GM12878 (cell line): ENCODE results near the gene SENP3. TPM values are rescaled to one million over a fixed set of nuclear protein-coding genes. Genes with fewer than 3 reads are reported as not detected.

Experiments used
- ATAC-seq: fragments of 200-7000 bp; cut with Tn5 transposase; 3 replicates; pipeline ENCODE4 v1.9.1; 2020; ENCODE audit warnings: mild to moderate bottlenecking, moderate library complexity
- BruUV-seq: library from RNA; stranded (reverse); fragments of 400-500 nt; replicated peaks from 2 replicates; lab custom pipeline; 2021; lab: Mats Ljungman, UMichigan
- CTCF ChIA-PET: fragments of 300-600 bp; sonication (Branson Sonifier 250); formaldehyde crosslinking; extraction: SDS; loops from one replicate; lab custom pipeline; 2021; ENCODE audit warnings: inconsistent platforms; lab: Yijun Ruan, JAX
- POLR2A ChIA-PET: fragments of 350-600 bp; formaldehyde crosslinking; extraction: SDS; loops from one replicate; lab custom pipeline; 2021; ENCODE audit warnings: inconsistent platforms; lab: Charles Lee
- RAD21 ChIA-PET: fragments of 300-600 bp; sonication (Branson Sonifier 250); formaldehyde crosslinking; loops from one replicate; lab custom pipeline; 2023; ENCODE audit warnings: antibody characterized with exemption; ENCODE audit not compliant: unreplicated experiment; lab: Charles Lee
- SMC1A ChIA-PET: fragments of 300-600 bp; sonication (Branson Sonifier 250); formaldehyde crosslinking; loops from one replicate; lab custom pipeline; 2023; ENCODE audit not compliant: unreplicated experiment, uncharacterized antibody; lab: Charles Lee
- DNase-seq: peaks from one replicate; pipeline ENCODE4 v3.0.0-alpha.2; 2011; ENCODE audit warnings: low read depth, low spot score
- FAIRE-seq: peaks from 3 replicates; lab custom pipeline; 2011; peaks lifted over from hg19 to GRCh38; lab: Jason Lieb, UNC
- H2AFZ ChIP-seq: 2 replicates; pipeline ENCODE4 v1.6.0; 2011; ENCODE audit warnings: low read depth, low read length, control low read depth; ENCODE audit not compliant: control insufficient read depth
- H3K27ac ChIP-seq: 2 replicates; pipeline ENCODE4 v1.5.1; 2011; ENCODE audit warnings: control low read depth; ENCODE audit not compliant: control insufficient read depth, insufficient read depth
- H3K27me3 ChIP-seq, 2 experiments: replicated peaks in 1 of 2; 2 replicates each; pipeline versions ENCODE4 v1.6.0 to v1.6.1; 2011; ENCODE audit warnings: low read length in 1 of 2; ENCODE audit not compliant: control insufficient read depth in 2 of 2, insufficient read depth in 2 of 2
- H3K36me3 ChIP-seq, 2 experiments: 2 replicates each; pipeline ENCODE4 v1.5.1; 2011; ENCODE audit warnings: low read length in 1 of 2; ENCODE audit not compliant: control insufficient read depth in 2 of 2, insufficient read depth in 2 of 2
- H3K4me1 ChIP-seq: 2 replicates; pipeline ENCODE4 v1.6.1; 2011; ENCODE audit warnings: mild to moderate bottlenecking, low read length, moderate library complexity, mixed read lengths; ENCODE audit not compliant: control insufficient read depth, insufficient read depth
- H3K4me2 ChIP-seq: 2 replicates; pipeline ENCODE4 v1.6.0; 2011; ENCODE audit warnings: control low read depth; ENCODE audit not compliant: control insufficient read depth, insufficient read depth
- H3K4me3 ChIP-seq: fragments of 200-600 bp; sonication (generic); 2 replicates; pipeline ENCODE4 v1.5.1; 2016
- H3K79me2 ChIP-seq: 2 replicates; pipeline ENCODE4 v1.6.0; 2011; ENCODE audit warnings: low read length; ENCODE audit not compliant: control insufficient read depth, insufficient read depth
- H3K9ac ChIP-seq: 2 replicates; pipeline ENCODE4 v1.8.0; 2011; ENCODE audit warnings: low read length, control low read depth, mixed read lengths; ENCODE audit not compliant: control insufficient read depth, insufficient read depth
- H3K9me3 ChIP-seq: replicated peaks from 3 replicates; pipeline ENCODE4 v1.5.1; 2011; ENCODE audit warnings: mild to moderate bottlenecking, low read length; ENCODE audit not compliant: control insufficient read depth, insufficient read depth
- H4K20me1 ChIP-seq: 2 replicates; pipeline ENCODE4 v1.6.0; 2011; ENCODE audit not compliant: control insufficient read depth, insufficient read depth
- BRCA1 ChIP-seq: IDR thresholded peaks from 2 replicates; pipeline ENCODE4 v1.6.1; 2011; ENCODE audit warnings: low read depth, low read length, improper control_type of control experiment
- CHD4 ChIP-seq: fragments of 200-600 bp; sonication (generic); IDR thresholded peaks from 2 replicates; pipeline ENCODE4 v1.6.1; 2016; ENCODE audit warnings: mild to moderate bottlenecking
- NRF1 ChIP-seq: conservative IDR thresholded peaks from 2 replicates; pipeline ENCODE4 v1.6.1; 2011; ENCODE audit warnings: mild to moderate bottlenecking, low read depth, low read length, improper control_type of control experiment
- POLR2AphosphoS5 ChIP-seq: IDR thresholded peaks from 2 replicates; pipeline ENCODE4 v1.6.1; 2011; ENCODE audit warnings: mild to moderate bottlenecking, low read length, inconsistent platforms
- POU2F2 ChIP-seq: IDR thresholded peaks from 3 replicates; pipeline ENCODE4 v1.6.1; 2011; ENCODE audit warnings: low read depth, mild to moderate bottlenecking, low read length, borderline replicate concordance
- RB1 ChIP-seq: fragments of 450-650 bp; formaldehyde crosslinking; IDR thresholded peaks from 2 replicates; pipeline ENCODE4 v1.6.1; 2017; ENCODE audit warnings: mild to moderate bottlenecking, borderline replicate concordance
- RELB ChIP-seq: fragments of 450-650 bp; IDR thresholded peaks from 2 replicates; pipeline ENCODE4 v1.6.1; 2017; ENCODE audit warnings: low read depth, mild to moderate bottlenecking, moderate library complexity
- RUNX3 ChIP-seq: IDR thresholded peaks from 2 replicates; pipeline ENCODE4 v1.6.1; 2012; ENCODE audit warnings: low read length, inconsistent platforms
- SMARCA5 ChIP-seq: fragments of 450-650 bp; IDR thresholded peaks from 2 replicates; pipeline ENCODE4 v1.6.1; 2017; ENCODE audit warnings: mild to moderate bottlenecking
- TCF3 ChIP-seq: IDR thresholded peaks from 2 replicates; pipeline ENCODE4 v1.6.1; 2012; ENCODE audit warnings: low read depth, mild to moderate bottlenecking, low read length, borderline replicate concordance; ENCODE audit not compliant: insufficient read depth
- YY1 ChIP-seq: IDR thresholded peaks from 2 replicates; pipeline ENCODE4 v1.6.1; 2011; ENCODE audit warnings: low read depth, mild to moderate bottlenecking, low read length
- ZNF207 ChIP-seq: fragments of 450-650 bp; IDR thresholded peaks from 2 replicates; pipeline ENCODE4 v1.6.1; 2014; ENCODE audit warnings: antibody characterized with exemption, mild to moderate bottlenecking, borderline replicate concordance
- ZNF384 ChIP-seq: IDR thresholded peaks from 2 replicates; pipeline ENCODE4 v1.6.1; 2012; ENCODE audit warnings: low read depth, mild to moderate bottlenecking, low read length, improper control_type of control experiment, borderline replicate concordance
- WGBS: methylation state at CpG from one replicate; pipeline ENCODE4 v1.1.6; 2016; ENCODE audit warnings: low lambda C conversion rate; ENCODE audit not compliant: insufficient replicate concordance, insufficient coverage; ENCODE audit errors: missing lambda C conversion rate; 5-methylcytosine and 5-hydroxymethylcytosine counted together
- in situ Hi-C: fragments of 300-500 bp; cut with MboI; formaldehyde crosslinking; loops from 9 replicates; pipeline ENCODE4 v1.14.3; 2018; ENCODE audit warnings: mixed read lengths
- intact Hi-C: fragments of 100-400 bp; cut with micrococcal nuclease; formaldehyde crosslinking; loops from one replicate; pipeline ENCODE4 v1.14.2; 2022; ENCODE audit not compliant: unreplicated experiment
- polyA plus RNA-seq, 11 experiments: library from polyadenylated mRNA; depleted of rRNA in 4 of 11; unstranded in 6 of 11; stranded (reverse) in 5 of 11; fragments of >200 nt; fragmentation: Nextera tagmentation in 4 of 11; fragmentation: Illumina TruSeq in 1 of 11; extraction: Ambion mirVana in 4 of 11; extraction: Trizol in 1 of 11; gene quantifications; 1 replicate in 1 of 11; 2 replicates in 10 of 11; pipeline versions ENCODE4 v1.2.1 to v1.2.3, GENCODE V29; 2011 to 2016; ENCODE audit warnings: inconsistent platforms in 2 of 11, missing spikeins in 2 of 11, low read depth in 1 of 11
- total RNA-seq, 4 experiments: library from RNA; depleted of rRNA in 3 of 4; stranded (reverse); fragments of >200 nt in 3 of 4; fragmentation: Illumina TruSeq in 1 of 4; extraction: Trizol in 1 of 4; gene quantifications; 2 replicates each; pipeline versions ENCODE4 v1.2.1 to v1.2.3, GENCODE V29; 2013 to 2021

The SENP3 gene
- total and polyA plus RNA-seq, 10 of the 15 experiments (the other 5 are each of a cell fraction or from before 2014, with no cell fraction given) = 1.8 to 113 (median 72.3) TPM

GRCh38 chr17:7615265-7615747 lies 53.6 kb downstream of the SENP3 start:
- Histone ChIP-seq H3K9me3 (no peaks in the 10 kb centered on the region), H3K36me3 (peaks cover 0 to 1% of the 10 kb centered on the region in 2 experiments; a peak in 1 of 4 replicates), H3K79me2 (peaks cover 29% of the 10 kb centered on the region), H3K27me3 (no peaks in the 10 kb centered on the region), H3K4me2 (peak overlapping the region; percentile 28), H3K4me3 (peak overlapping the region; percentile 61; the same call in 1 of the 2 replicates), H2AFZ (peak overlapping the region; percentile 25), H3K9ac (peak overlapping the region; percentile 6; the same call in 1 of the 2 replicates), H3K27ac (peak overlapping the region; percentile 16), H3K4me1 (peaks cover 4% of the 10 kb centered on the region; the same call in 1 of the 2 replicates), H4K20me1 (no peaks in the 10 kb centered on the region; the same call in 1 of the 2 replicates)
- ChIA-PET POLR2A (interaction anchor here (0.6 to 3.6 kb wide), 13 partner anchors 12 to 279 kb away, joined by 3 to 35 read pairs (median 3); partner anchors contain the start of genes ACAP1, ATP1B2, CD68 and MPDU1), SMC1A (interaction anchor here (1.0 kb wide), 1 partner anchor 12 kb away, joined by 5 read pairs; the partner anchor contains the start of gene SAT2), CTCF (interaction anchor here (0.6 to 2.8 kb wide), 14 partner anchors 8 to 375 kb away, joined by 3 to 22 read pairs (median 4); partner anchors contain the start of genes SAT2, TP53 and WRAP53), RAD21 (interaction anchor here (1.2 to 2.4 kb wide), 5 partner anchors 12 to 179 kb away, joined by 3 to 21 read pairs (median 9); partner anchors contain the start of genes CD68, MPDU1, SAT2 and TMEM102)
- BruUV-seq = no TSS peak
- no peak for TF ChIP-seq TCF3
- peak; percentile 79 for TF ChIP-seq NRF1
- peak; percentile 99 for TF ChIP-seq ZNF384
- peak; percentile 68 for TF ChIP-seq ZNF207
- no peak for TF ChIP-seq BRCA1
- 0 out of 2 replicates have a peak, but pooled peaks have one; percentile 4 for TF ChIP-seq RUNX3
- TF ChIP-seq POLR2AphosphoS5 = peak; percentile 37; the same call in 1 of the 2 replicates
- TF ChIP-seq YY1 = peak; percentile 14; the same call in 1 of the 2 replicates
- TF ChIP-seq RB1 = peak; percentile 19; the same call in 1 of the 2 replicates
- TF ChIP-seq POU2F2 = peak; percentile 56; the same call in 1 of the 3 replicates
- TF ChIP-seq SMARCA5 = 0 out of 2 replicates have a peak, but pooled peaks have one; percentile 19
- TF ChIP-seq CHD4 = no peak
- 0 out of 2 replicates have a peak, but pooled peaks have one; percentile 40 for TF ChIP-seq RELB
- FAIRE-seq (no peak), ATAC-seq (no peak), DNase-seq (no peak)
- in situ Hi-C loops = no loop called here
- 5% methylated on average over 27 of the region's 28 CpGs for WGBS
- intact Hi-C loops = loop anchor here (5.0 kb wide), 1 partner anchor 33 kb away; the partner anchor contains the start of gene MPDU1
